CD4-positive, alpha-beta T cell (primary cell): Measurements from ENCODE around the gene ERCC6L. TPM values are rescaled to one million over a fixed set of nuclear protein-coding genes. Genes with fewer than 3 reads are reported as not detected.

Experiments
- ATAC-seq: fragments of 200-7000 bp; cut with Tn5 transposase; one replicate; pipeline ENCODE4 v1.10.0; 2022; ENCODE audit warnings: mild to moderate bottlenecking; ENCODE audit not compliant: poor library complexity
- CTCF ChIA-PET: fragments of 350-600 bp; sonication (Branson Sonifier 250); formaldehyde crosslinking; loops from one replicate; lab custom pipeline; 2021; ENCODE audit warnings: antibody characterized with exemption, inconsistent platforms; lab: Charles Lee
- POLR2A ChIA-PET: fragments of 350-600 bp; sonication (Branson Sonifier 250); formaldehyde crosslinking; loops from one replicate; lab custom pipeline; 2021; ENCODE audit warnings: antibody characterized with exemption, inconsistent platforms; lab: Charles Lee
- DNase-seq, 14 experiments: peaks; one replicate each; pipeline ENCODE4 v3.0.0-alpha.2; 2013 to 2020; ENCODE audit warnings: mixed read lengths in 2 of 14
- H3K27ac ChIP-seq, 2 donors: one replicate each; pipeline versions ENCODE4 v1.5.1 to v1.7.0; 2013; ENCODE audit warnings: low read length in 2 of 2, low read depth in 1 of 2, mild to moderate bottlenecking in 1 of 2
- H3K27me3 ChIP-seq, 2 experiments: 1 replicate in 1 of 2; 2 replicates in 1 of 2; pipeline versions ENCODE4 v1.6.1 to v1.7.0; 2013; ENCODE audit warnings: low read length in 2 of 2, control low read depth in 1 of 2, mild to moderate bottlenecking in 1 of 2, moderate library complexity in 1 of 2; ENCODE audit not compliant: insufficient read depth in 2 of 2, control insufficient read depth in 1 of 2
- H3K36me3 ChIP-seq: one replicate; pipeline ENCODE4 v1.6.1; 2013; ENCODE audit warnings: low read length, control low read depth; ENCODE audit not compliant: insufficient read depth
- H3K4me1 ChIP-seq: one replicate; pipeline ENCODE4 v1.6.1; 2013; ENCODE audit warnings: low read length, control low read depth; ENCODE audit not compliant: insufficient read depth
- H3K4me3 ChIP-seq: one replicate; pipeline ENCODE4 v1.5.1; 2013; ENCODE audit warnings: mild to moderate bottlenecking, low read length, moderate library complexity
- H3K9me3 ChIP-seq, 2 experiments: 1 replicate in 1 of 2; 2 replicates in 1 of 2; pipeline versions ENCODE4 v1.6.1 to v1.7.0; 2013; ENCODE audit warnings: low read length in 2 of 2, mild to moderate bottlenecking in 2 of 2, control low read depth in 1 of 2, moderate library complexity in 1 of 2; ENCODE audit not compliant: control insufficient read depth in 1 of 2, insufficient read depth in 1 of 2
- H3K27ac Mint-ChIP-seq: one replicate; pipeline ENCODE4 v1.8.0; 2020; ENCODE audit warnings: mixed read lengths
- H3K27me3 Mint-ChIP-seq: one replicate; pipeline ENCODE4 v1.8.0; 2021; ENCODE audit warnings: mixed read lengths
- H3K36me3 Mint-ChIP-seq: one replicate; pipeline ENCODE4 v1.8.0; 2021; ENCODE audit warnings: low read depth, mixed read lengths
- H3K4me1 Mint-ChIP-seq: one replicate; pipeline ENCODE4 v1.8.0; 2021; ENCODE audit warnings: low read depth, mixed read lengths
- H3K4me3 Mint-ChIP-seq: one replicate; pipeline ENCODE4 v1.8.0; 2020; ENCODE audit warnings: mild to moderate bottlenecking, mixed read lengths
- H3K9me3 Mint-ChIP-seq: one replicate; pipeline ENCODE4 v1.8.0; 2020; ENCODE audit warnings: mixed read lengths
- CTCF ChIP-seq: fragments of 200-600 bp; IDR thresholded peaks from one replicate; pipeline ENCODE4 v1.8.0; 2022; ENCODE audit warnings: antibody characterized with exemption, mild to moderate bottlenecking
- intact Hi-C, 2 experiments: fragments of 100-400 bp; cut with DNase I in 1 of 2; cut with micrococcal nuclease in 1 of 2; formaldehyde crosslinking; loops; one replicate each; pipeline versions ENCODE4 v1.15.1 to v1.9.0; 2023 to 2025; cut with DNase I, micrococcal nuclease
- total RNA-seq, 174 experiments: library from RNA in 2 of 174; stranded (reverse) in 2 of 174; gene quantifications; one replicate each; pipeline ENCODE4 v1.2.3 and lab custom pipeline; 2021 to 2026

Gene ERCC6L
- total RNA-seq, 2 experiments from 2014 or later = 0.08 TPM; not detected in 1

- Mint-ChIP-seq H3K9me3 (no peaks in the 10 kb centered on the region), H3K27ac (no peak overlapping the region), H3K36me3 (peaks cover 16% of the 10 kb centered on the region), H3K4me3 (no peak overlapping the region), H3K4me1 (peaks cover 8% of the 10 kb centered on the region), H3K27me3 (peaks cover 5% of the 10 kb centered on the region)
- ATAC-seq = no peak
- no peak for TF ChIP-seq CTCF
- Histone ChIP-seq H3K27me3 (no peaks in the 10 kb centered on the region), H3K4me3 (no peak overlapping the region), H3K36me3 (peaks cover 6% of the 10 kb centered on the region), H3K27ac (no peak overlapping the region), H3K4me1 (peaks cover 8% of the 10 kb centered on the region), H3K9me3 (no peaks in the 10 kb centered on the region)
- CTCF ChIA-PET = interaction anchor here (1.3 kb wide), 1 partner anchor 11 kb away, joined by 3 read pairs; no protein-coding TSS in a partner anchor
- intact Hi-C loops = no loop called here
- POLR2A ChIA-PET = no interaction called here
- DNase-seq = no peak
These were observed 41.6 kb upstream of the ERCC6L start for GRCh38 chrX:72280321-72280845.

GRCh38 chrX:72276478-72276953 lies 37.7 kb upstream of the ERCC6L start:
- Histone ChIP-seq H3K4me1 (peaks cover 26% of the 10 kb centered on the region), H3K27ac (peak overlapping the region; percentile 64 to 80), H3K27me3 (no peaks in the 10 kb centered on the region), H3K36me3 (peaks cover 45% of the 10 kb centered on the region), H3K4me3 (peak overlapping the region; percentile 95), H3K9me3 (no peaks in the 10 kb centered on the region)
- H3K36me3 Mint-ChIP-seq = peaks cover 55% of the 10 kb centered on the region
- peak overlapping the region; percentile 93 for H3K27ac Mint-ChIP-seq
- DNase-seq (no peak), ATAC-seq (no peak)
- H3K4me3 Mint-ChIP-seq = peak overlapping the region; percentile 96
- peaks cover 5% of the 10 kb centered on the region for H3K27me3 Mint-ChIP-seq
- CTCF ChIA-PET = interaction anchor here (0.7 to 2.8 kb wide), 18 partner anchors 8 to 1668 kb away, joined by 3 to 16 read pairs (median 3); partner anchors contain the start of genes CITED1, ERCC6L, HDAC8 and PIN4
- intact Hi-C loops = loop anchor here (2.0 to 10.0 kb wide), 7 partner anchors 34 to 1288 kb away; partner anchors contain the start of genes PIN4 (in 2 of the 2), CHIC1 (in 1 of the 2), HDAC8 (in 1 of the 2) and NAP1L2 (in 1 of the 2)
- no peaks in the 10 kb centered on the region for H3K9me3 Mint-ChIP-seq
- POLR2A ChIA-PET = interaction anchor here (1.1 to 2.8 kb wide), 10 partner anchors 8 to 911 kb away, joined by 4 to 33 read pairs (median 8); partner anchors contain the start of genes CITED1, ERCC6L, OGT and PIN4
- H3K4me1 Mint-ChIP-seq = peaks cover 42% of the 10 kb centered on the region
- no peak for TF ChIP-seq CTCF

- CTCF ChIA-PET = interaction anchor here (1.4 kb wide), 1 partner anchor 29 kb away, joined by 3 read pairs; no protein-coding TSS in a partner anchor
- Histone ChIP-seq H3K27me3 (no peaks in the 10 kb centered on the region), H3K4me1 (peaks cover 26% of the 10 kb centered on the region), H3K36me3 (peaks cover 61% of the 10 kb centered on the region), H3K27ac (peak overlapping the region in 1 of 2 donors; percentile 9), H3K9me3 (no peaks in the 10 kb centered on the region), H3K4me3 (no peak overlapping the region)
- TF ChIP-seq CTCF = no peak
- Mint-ChIP-seq H3K4me1 (peaks cover 43% of the 10 kb centered on the region), H3K4me3 (peak overlapping the region; percentile 96), H3K36me3 (peaks cover 71% of the 10 kb centered on the region), H3K27me3 (peaks cover 5% of the 10 kb centered on the region), H3K9me3 (no peaks in the 10 kb centered on the region), H3K27ac (peak overlapping the region; percentile 93)
- intact Hi-C loops = loop anchor here in 1 of 2 experiments (10.0 kb wide), 4 partner anchors 260 to 1290 kb away; partner anchors contain the start of genes CHIC1, HDAC8 and NAP1L2
- DNase-seq = peak in 3 of 14 experiments; percentile 9 to 38 (median 32)
- no peak for ATAC-seq
- POLR2A ChIA-PET = no interaction called here
These were observed 35.7 kb upstream of the ERCC6L start for GRCh38 chrX:72274526-72274925.
